HEK293 (cell line): ENCODE measurements around the gene CLINT1.

Experiments used
- ATF2 ChIP-seq: fragments of 450-650 bp; formaldehyde crosslinking; IDR thresholded peaks from 2 replicates; pipeline ENCODE4 v1.5.1; 2016; ENCODE audit warnings: missing biosample characterization, missing genetic modification characterization, low read depth
- CTCF ChIP-seq: fragments of 450-650 bp; formaldehyde crosslinking; IDR thresholded peaks from 2 replicates; pipeline ENCODE4 v1.5.1; 2016; ENCODE audit warnings: missing biosample characterization, missing genetic modification characterization
- HOXC10 ChIP-seq: sonication (generic); formaldehyde crosslinking; IDR thresholded peaks from 2 replicates; pipeline ENCODE4 v1.8.1; 2023; ENCODE audit warnings: mild to moderate bottlenecking, missing genetic modification reagents
- YY1 ChIP-seq: fragments of 450-650 bp; formaldehyde crosslinking; IDR thresholded peaks from 2 replicates; pipeline ENCODE4 v1.5.1; 2018; ENCODE audit warnings: missing biosample characterization, missing genetic modification characterization
- ZBTB49 ChIP-seq: fragments of 450-650 bp; formaldehyde crosslinking; IDR thresholded peaks from 2 replicates; pipeline ENCODE4 v1.5.1; 2016; ENCODE audit warnings: missing biosample characterization, missing genetic modification characterization, low read depth
- ZFP3 ChIP-seq: fragments of 450-650 bp; formaldehyde crosslinking; IDR thresholded peaks from 2 replicates; pipeline ENCODE4 v1.5.1; 2016; ENCODE audit warnings: low read depth, missing biosample characterization, missing genetic modification characterization
- ZNF274 ChIP-seq, 2 experiments: fragments of 200-500 bp in 1 of 2; fragments of 450-650 bp in 1 of 2; sonication (Bioruptor generic) in 1 of 2; formaldehyde crosslinking in 1 of 2; IDR thresholded peaks; 2 replicates each; pipeline versions ENCODE4 v1.5.1 to v1.6.1; 2014 to 2016; ENCODE audit warnings: borderline replicate concordance in 1 of 2, inconsistent platforms in 1 of 2, low read length in 1 of 2, missing biosample characterization in 1 of 2, missing genetic modification characterization in 1 of 2
- ZNF280C ChIP-seq: fragments of 450-650 bp; formaldehyde crosslinking; IDR thresholded peaks from 2 replicates; pipeline ENCODE4 v1.5.1; 2016; ENCODE audit warnings: missing biosample characterization, missing genetic modification characterization
- ZNF302 ChIP-seq: fragments of 450-650 bp; formaldehyde crosslinking; IDR thresholded peaks from 2 replicates; pipeline ENCODE4 v1.5.1; 2016; ENCODE audit warnings: missing biosample characterization, missing genetic modification characterization, low read depth
- ZNF639 ChIP-seq: fragments of 450-650 bp; formaldehyde crosslinking; IDR thresholded peaks from 2 replicates; pipeline ENCODE4 v1.5.1; 2016; ENCODE audit warnings: missing biosample characterization, missing genetic modification characterization
- ZNF707 ChIP-seq: fragments of 450-650 bp; formaldehyde crosslinking; IDR thresholded peaks from 2 replicates; pipeline ENCODE4 v1.5.1; 2016; ENCODE audit warnings: missing biosample characterization, missing genetic modification characterization

- TF ChIP-seq CTCF (tag by site-specific recombination): no peak
- TF ChIP-seq ZNF280C (tag by site-specific recombination): no peak
- TF ChIP-seq ZNF274 (IDR thresholded peaks at IDR 0.05; ENCODE audit: low read length): no peak
- TF ChIP-seq ZNF274 (tag by site-specific recombination; IDR thresholded peaks at IDR 0.05; ENCODE audit: borderline replicate concordance): no peak
- no peak for TF ChIP-seq HOXC10 (CRISPR knock-in tag)
- no peak for TF ChIP-seq ZNF639 (tag by site-specific recombination)
- no peak for TF ChIP-seq ZBTB49 (tag by site-specific recombination)
- no peak for TF ChIP-seq ZFP3 (tag by site-specific recombination)
- no peak for TF ChIP-seq ZNF302
- TF ChIP-seq YY1 (tag by site-specific recombination): no peak
- no peak for TF ChIP-seq ATF2
- TF ChIP-seq ZNF707: no peak
Observed at GRCh38 chr5:157808043-157808442, 50.9 kb downstream of the CLINT1 start.
